HCT116 (cell line): Measurements from ENCODE around the gene MPIG6B. TPM values are rescaled to one million over a fixed set of nuclear protein-coding genes. Genes with fewer than 3 reads are reported as not detected.

Experiments
- ATAC-seq: fragments of 200-7000 bp; cut with Tn5 transposase; 2 replicates; pipeline ENCODE4 v1.9.1; 2020; ENCODE audit warnings: mild to moderate bottlenecking, moderate library complexity
- BruUV-seq: library from RNA; stranded (reverse); fragments of 400-500 nt; replicated peaks from 2 replicates; lab custom pipeline; 2021; lab: Mats Ljungman, UMichigan
- CTCF ChIA-PET: fragments of 300-600 bp; sonication (Branson Sonifier 250); formaldehyde crosslinking; loops from one replicate; lab custom pipeline; 2021; ENCODE audit warnings: antibody characterized with exemption; lab: Charles Lee
- POLR2A ChIA-PET: fragments of 300-600, 350-600 bp; sonication (Branson Sonifier 250); formaldehyde crosslinking; loops from one replicate; lab custom pipeline; 2021; ENCODE audit warnings: antibody characterized with exemption; lab: Charles Lee
- RAD21 ChIA-PET, 2 experiments: fragments of 300-600 bp; sonication (Branson Sonifier 250); formaldehyde crosslinking; loops; one replicate each; lab custom pipeline; 2023; ENCODE audit warnings: low total read pairs in 2 of 2; ENCODE audit not compliant: uncharacterized antibody in 2 of 2, unreplicated experiment in 2 of 2, low non-redundant PET in 1 of 2; lab: Charles Lee
- DNase-seq: peaks from one replicate; pipeline ENCODE4 v3.0.0-alpha.2; 2010; ENCODE audit warnings: low read depth, low spot score
- H2AFZ ChIP-seq: fragments of 200-600 bp; shearing (Covaris generic), sonication (generic); 2 replicates; pipeline ENCODE4 v1.6.1; 2017; ENCODE audit warnings: low read depth, mixed run types, mixed read lengths, antibody characterized with exemption, low read length; ENCODE audit not compliant: poor library complexity, severe bottlenecking
- H3K27ac ChIP-seq: 2 replicates; pipeline ENCODE4 v1.5.1; 2012; ENCODE audit warnings: low read depth, low read length
- H3K27me3 ChIP-seq: fragments of 200-600 bp; sonication (generic); 2 replicates; pipeline ENCODE4 v1.6.1; 2016; ENCODE audit warnings: mixed run types, low read length, mixed read lengths; ENCODE audit not compliant: insufficient read depth
- H3K36me3 ChIP-seq, 2 experiments: fragments of 200-500 bp in 1 of 2; fragments of 200-600 bp in 1 of 2; sonication (Bioruptor generic) in 1 of 2; sonication (generic) in 1 of 2; 2 replicates each; pipeline versions ENCODE4 v1.5.1 to v1.6.1; 2014 to 2016; ENCODE audit warnings: low read length in 2 of 2, inconsistent platforms in 1 of 2, mixed read lengths in 1 of 2, mixed run types in 1 of 2; ENCODE audit not compliant: insufficient read depth in 2 of 2, control insufficient read depth in 1 of 2
- H3K4me1 ChIP-seq, 2 experiments: fragments of 200-600 bp in 1 of 2; sonication (generic) in 1 of 2; 2 replicates each; pipeline versions ENCODE4 v1.5.1 to v1.6.1; 2012 to 2017; ENCODE audit warnings: low read length in 2 of 2, inconsistent platforms in 1 of 2, mild to moderate bottlenecking in 1 of 2, mixed read lengths in 1 of 2, mixed run types in 1 of 2, moderate library complexity in 1 of 2; ENCODE audit not compliant: insufficient read depth in 2 of 2, control insufficient read depth in 1 of 2
- H3K4me2 ChIP-seq: fragments of 200-600 bp; sonication (generic); 2 replicates; pipeline ENCODE4 v1.6.1; 2017; ENCODE audit warnings: mixed run types, low read length, mixed read lengths
- H3K4me3 ChIP-seq, 2 experiments: fragments of 200-600 bp in 1 of 2; sonication (generic) in 1 of 2; replicated peaks in 1 of 2; 2 replicates each; pipeline ENCODE4 v1.5.1; 2011 to 2016; ENCODE audit warnings: low read length in 2 of 2, control low read depth in 1 of 2, low read depth in 1 of 2, mild to moderate bottlenecking in 1 of 2, mixed read lengths in 1 of 2, mixed run types in 1 of 2
- H3K79me2 ChIP-seq: fragments of 200-600 bp; sonication (generic); 2 replicates; pipeline ENCODE4 v1.6.1; 2017; ENCODE audit warnings: mild to moderate bottlenecking, mixed run types, low read length, moderate library complexity, mixed read lengths; ENCODE audit not compliant: insufficient read depth
- H3K9ac ChIP-seq: fragments of 200-600 bp; sonication (generic); 2 replicates; pipeline ENCODE4 v1.6.1; 2016; ENCODE audit warnings: low read length, mixed read lengths
- H3K9me2 ChIP-seq: fragments of 200-600 bp; sonication (generic), shearing (Covaris generic); 2 replicates; pipeline ENCODE4 v1.6.1; 2017; ENCODE audit warnings: mixed run types, mild to moderate bottlenecking, moderate library complexity; ENCODE audit not compliant: insufficient read depth
- H3K9me3 ChIP-seq, 2 experiments: fragments of 200-500 bp in 1 of 2; fragments of 200-600 bp in 1 of 2; sonication (Bioruptor generic) in 1 of 2; sonication (generic) in 1 of 2; 2 replicates each; pipeline ENCODE4 v1.6.1; 2014 to 2017; ENCODE audit warnings: low read length in 2 of 2, mixed read lengths in 2 of 2, inconsistent platforms in 1 of 2, low read depth in 1 of 2, mild to moderate bottlenecking in 1 of 2, mixed run types in 1 of 2, moderate library complexity in 1 of 2; ENCODE audit not compliant: control insufficient read depth in 1 of 2, insufficient read depth in 1 of 2
- H4K20me1 ChIP-seq: fragments of 200-600 bp; sonication (generic), shearing (Covaris generic); 2 replicates; pipeline ENCODE4 v1.6.1; 2017; ENCODE audit warnings: mixed run types, mild to moderate bottlenecking, moderate library complexity; ENCODE audit not compliant: insufficient read depth
- ATF3 ChIP-seq: IDR thresholded peaks from 2 replicates; pipeline ENCODE4 v1.6.1; 2012
- EGR1 ChIP-seq: IDR thresholded peaks from 2 replicates; pipeline ENCODE4 v1.6.1; 2012; ENCODE audit warnings: low read depth
- EZH2phosphoT487 ChIP-seq: fragments of 200-600 bp; IDR thresholded peaks from 2 replicates; pipeline ENCODE4 v1.6.1; 2018; ENCODE audit warnings: antibody characterized with exemption, borderline replicate concordance
- JUND ChIP-seq: IDR thresholded peaks from 2 replicates; pipeline ENCODE4 v1.6.1; 2012
- MAX ChIP-seq: IDR thresholded peaks from 2 replicates; pipeline ENCODE4 v1.6.1; 2012
- POLR2AphosphoS5 ChIP-seq: IDR thresholded peaks from 2 replicates; pipeline ENCODE4 v1.6.1; 2011; ENCODE audit warnings: mild to moderate bottlenecking, low read depth, low read length, moderate library complexity
- SP1 ChIP-seq: IDR thresholded peaks from 2 replicates; pipeline ENCODE4 v1.6.1; 2012; ENCODE audit warnings: low read depth
- SRF ChIP-seq: IDR thresholded peaks from 2 replicates; pipeline ENCODE4 v1.6.1; 2012; ENCODE audit warnings: low read depth
- TCF7L2 ChIP-seq: IDR thresholded peaks from 2 replicates; pipeline ENCODE4 v1.7.0; 2011; ENCODE audit warnings: borderline replicate concordance, inconsistent platforms; ENCODE audit not compliant: insufficient read depth, insufficient read length; ENCODE audit errors: extremely low read depth
- YY1 ChIP-seq: IDR thresholded peaks from 2 replicates; pipeline ENCODE4 v1.6.1; 2011; ENCODE audit warnings: low read length, low read depth, moderate library complexity, mild to moderate bottlenecking; ENCODE audit not compliant: insufficient replicate concordance; ENCODE audit errors: extremely low read depth
- ZFX ChIP-seq: fragments of 450-650 bp; IDR thresholded peaks from 2 replicates; pipeline ENCODE4 v1.6.1; 2017
- intact Hi-C: fragments of 100-400 bp; cut with micrococcal nuclease; formaldehyde crosslinking; loops from 2 replicates; pipeline ENCODE4 v1.10.0; 2022
- total RNA-seq: library from RNA; stranded (reverse); gene quantifications from one replicate; pipeline ENCODE4 v1.2.1, GENCODE V29; 2021; ENCODE audit not compliant: unreplicated experiment

MPIG6B gene
- total RNA-seq, 1 experiment from 2014 or later, result 0.42 TPM

- Histone ChIP-seq H3K4me2 (no peak overlapping the region), H3K27ac (no peak overlapping the region; the same call in 1 of the 2 replicates), H3K79me2 (peaks cover 46% of the 10 kb centered on the region)
- BruUV-seq, result no TSS peak
- TF ChIP-seq YY1 (no peak), MAX (no peak), SRF (no peak), ATF3 (no peak), TCF7L2 (no peak), EZH2phosphoT487 (no peak), ZFX (no peak), POLR2AphosphoS5 (no peak)
- TF ChIP-seq, all 23 proteins: peak for 0
- ATAC-seq (no peak), DNase-seq (no peak)
- Histone ChIP-seq H3K27me3 (no peaks in the 10 kb centered on the region), H3K36me3 (peaks cover 25 to 31% of the 10 kb centered on the region in 2 experiments), H2AFZ (no peak overlapping the region), H3K9me3 (no peaks in the 10 kb centered on the region), H3K9ac (no peak overlapping the region), H3K9me2 (no peaks in the 10 kb centered on the region), H3K4me1 (peaks cover 18 to 46% of the 10 kb centered on the region in 2 experiments), H4K20me1 (no peaks in the 10 kb centered on the region; the same call in 1 of the 2 replicates), H3K4me3 (no peak overlapping the region)
- ChIA-PET POLR2A (interaction anchor here (1.2 kb wide), 1 partner anchor 10 kb away, joined by 3 read pairs; the partner anchor contains the start of gene LY6G6C), CTCF (no interaction called here), RAD21 (no interaction called here)
- intact Hi-C loops, result no loop called here
Measured at GRCh38 chr6:31732029-31732428, 8.9 kb downstream of the MPIG6B start.

DNA sequence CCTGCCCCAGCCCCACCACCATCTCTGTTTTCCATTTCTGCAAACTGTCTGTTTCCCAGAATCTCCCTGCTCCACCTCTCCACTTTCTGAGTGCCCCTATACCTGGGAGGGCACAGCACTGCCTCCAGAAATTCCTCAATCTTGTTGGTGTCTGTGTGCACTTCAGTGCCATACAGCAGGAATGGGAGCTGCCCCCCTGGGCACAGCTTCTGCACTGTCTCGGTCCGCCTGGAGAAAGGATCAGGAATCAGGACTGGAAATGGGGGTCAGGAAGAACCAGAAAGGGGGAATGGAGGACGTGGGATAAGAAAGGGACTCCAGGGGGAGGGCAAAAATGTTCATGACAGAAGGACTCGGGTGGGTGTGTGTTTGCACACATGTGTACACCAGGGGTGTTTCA lies 10.6 kb downstream of the MPIG6B start:
- H3K4me2 ChIP-seq, result peak overlapping the region; percentile 83
- no TSS peak for BruUV-seq
- H3K79me2 ChIP-seq, result peaks cover 46% of the 10 kb centered on the region
- H3K27me3 ChIP-seq, result no peaks in the 10 kb centered on the region
- ChIA-PET RAD21 (no interaction called here), CTCF (interaction anchor here (1.5 kb wide), 1 partner anchor 58 kb away, joined by 3 read pairs; no protein-coding TSS in a partner anchor), POLR2A (no interaction called here)
- peak overlapping the region; percentile 95 for H3K27ac ChIP-seq
- no peaks in the 10 kb centered on the region for H3K9me2 ChIP-seq
- H3K4me3 ChIP-seq, result no peak overlapping the region
- H3K9me3 ChIP-seq, result no peaks in the 10 kb centered on the region
- no peak overlapping the region for H3K9ac ChIP-seq
- DNase-seq, result no peak
- intact Hi-C loops, result no loop called here
- TF ChIP-seq JUND, result no peak
- TF ChIP-seq POLR2AphosphoS5, result no peak
- no peak for TF ChIP-seq YY1
- no peak for TF ChIP-seq SP1
- TF ChIP-seq EGR1, result no peak
- peaks cover 34 to 61% of the 10 kb centered on the region in 2 experiments for H3K4me1 ChIP-seq
- H2AFZ ChIP-seq, result no peak overlapping the region
- no peak for ATAC-seq
- H3K36me3 ChIP-seq, result peaks cover 25 to 31% of the 10 kb centered on the region in 2 experiments
- no peaks in the 10 kb centered on the region; the same call in 1 of the 2 replicates for H4K20me1 ChIP-seq
